ENCODE measurements around the gene TCP10L. TPM values are rescaled to one million over a fixed set of nuclear protein-coding genes. Genes with fewer than 3 reads are reported as not detected.

Gene TCP10L
- total and polyA plus RNA-seq, 2 of the 8 experiments (the other 6 are each of a cell fraction or from before 2014, with no cell fraction given), result 0.45 to 0.99 TPM

DNA sequence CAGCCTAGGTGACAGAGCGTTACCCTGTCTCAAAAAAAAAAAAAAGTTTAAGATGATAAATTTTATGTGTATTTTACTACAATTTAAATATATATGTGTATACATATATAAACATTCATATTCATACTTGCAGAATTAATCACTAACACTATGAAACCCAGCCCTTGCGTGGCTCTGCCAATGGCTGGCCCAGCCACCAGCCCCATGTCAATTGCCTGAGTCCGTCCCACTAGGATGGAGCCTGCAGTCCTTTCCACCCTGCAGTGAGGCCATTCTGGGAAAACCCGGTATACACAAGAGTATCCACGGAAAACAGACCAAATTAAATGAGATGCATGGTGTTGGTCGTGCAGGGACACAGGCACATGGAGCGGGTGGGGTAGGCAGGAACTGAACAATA is 49.7 kb downstream of the TCP10L start (continued):
- TF ChIP-seq CTCF (IDR thresholded peaks at IDR 0.05; ENCODE audit: control extremely low read depth in 1 of 3, insufficient read depth in 1 of 3, low read depth in 1 of 3, low read length in 3 of 3) (no peak), ASH2L (IDR thresholded peaks at IDR 0.05; ENCODE audit: low read length) (no peak)

Data from H1 (cell line).